ENCODE measurements around the gene POLR2E.

GRCh38 chr19:1105008-1105872 lies 10.1 kb upstream of the POLR2E start:
- TF ChIP-seq EZH2phosphoT487 (IDR thresholded peaks at IDR 0.05; ENCODE audit: borderline replicate concordance) (no peak), CTCF (conservative IDR thresholded peaks at IDR 0.05; ENCODE audit: low read length) (no peak)

All from Loucy (cell line).